GM12865 (cell line): Measurements from ENCODE around the gene KDM4B.
A peak's percentile ranks its signal among the peaks of the same experiment; 100 is the strongest.

Experiments used
- DNase-seq: peaks from one replicate; pipeline ENCODE4 v3.0.0; 2010; ENCODE audit warnings: low read depth
- H3K4me3 ChIP-seq: 2 replicates; pipeline ENCODE4 v1.5.1; 2011; ENCODE audit warnings: mild to moderate bottlenecking, low read depth, low read length, control low read depth
- CTCF ChIP-seq: IDR thresholded peaks from 2 replicates; pipeline ENCODE4 v1.5.1; 2011; ENCODE audit warnings: low read length, control low read depth, low read depth, inconsistent platforms; ENCODE audit not compliant: insufficient read depth; ENCODE audit errors: missing control alignments

KDM4B gene

GRCh38 chr19:5131506-5132205 is 162.7 kb downstream of the KDM4B start:
- no peak for TF ChIP-seq CTCF
- peak; percentile 51 for DNase-seq
- peak overlapping the region; percentile 92 for H3K4me3 ChIP-seq

- H3K4me3 ChIP-seq: peak overlapping the region; percentile 92
- no peak for DNase-seq
Observed at GRCh38 chr19:5132206-5132560, 163.3 kb downstream of the KDM4B start.

GRCh38 chr19:5132698-5133651 is 164.1 kb downstream of the KDM4B start:
- no peak for DNase-seq
- no peak for TF ChIP-seq CTCF
- peak overlapping the region; percentile 92; the same call in 1 of the 2 replicates for H3K4me3 ChIP-seq

More at GRCh38 chr19:5132206-5132560, 163.3 kb downstream of the KDM4B start:
- TF ChIP-seq CTCF: no peak

- DNase-seq: no peak
- H3K4me3 ChIP-seq: no peak overlapping the region
- no peak for TF ChIP-seq CTCF
Observed at GRCh38 chr19:5133986-5134595, 165.2 kb downstream of the KDM4B start.

- no peak for DNase-seq
- TF ChIP-seq CTCF: no peak
Observed at GRCh38 chr19:5134691-5135090, 165.8 kb downstream of the KDM4B start.

GRCh38 chr19:5136073-5136855 is 167.4 kb downstream of the KDM4B start:
- no peak for TF ChIP-seq CTCF
- no peak overlapping the region for H3K4me3 ChIP-seq
- no peak for DNase-seq

More at GRCh38 chr19:5134691-5135090, 165.8 kb downstream of the KDM4B start:
- H3K4me3 ChIP-seq: no peak overlapping the region
